ENCODE results near the gene BTBD17. TPM values are rescaled to one million over a fixed set of nuclear protein-coding genes. Genes with fewer than 3 reads are reported as not detected.

BTBD17 gene
- total and polyA plus RNA-seq, 2 experiments from 2014 or later, result 1.9 to 5.0 TPM

DNA sequence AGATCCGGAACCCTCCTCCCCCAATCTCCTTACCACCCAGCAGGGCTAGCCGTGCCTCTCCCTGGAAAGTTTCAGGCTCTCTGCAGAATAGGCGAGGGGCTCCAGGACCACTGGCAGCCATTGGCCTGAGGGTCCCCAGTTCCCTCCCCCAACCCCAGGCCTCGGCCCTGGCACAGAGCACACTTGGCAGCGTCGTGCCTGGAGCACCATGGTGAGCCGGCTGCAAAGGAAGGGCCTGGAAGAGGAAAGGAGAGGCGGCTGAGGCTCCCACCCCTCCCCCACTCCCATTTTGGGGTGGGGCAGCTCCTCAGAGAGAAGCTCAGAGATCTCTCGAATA lies 369 bp upstream of the BTBD17 start:
- H3K4me3 Mint-ChIP-seq, result peak overlapping the region; percentile 72
- no peak for TF ChIP-seq EZH2 (IDR thresholded peaks at IDR 0.05; ENCODE audit: low read depth, unreplicated experiment)
- TF ChIP-seq, protein P1, sequence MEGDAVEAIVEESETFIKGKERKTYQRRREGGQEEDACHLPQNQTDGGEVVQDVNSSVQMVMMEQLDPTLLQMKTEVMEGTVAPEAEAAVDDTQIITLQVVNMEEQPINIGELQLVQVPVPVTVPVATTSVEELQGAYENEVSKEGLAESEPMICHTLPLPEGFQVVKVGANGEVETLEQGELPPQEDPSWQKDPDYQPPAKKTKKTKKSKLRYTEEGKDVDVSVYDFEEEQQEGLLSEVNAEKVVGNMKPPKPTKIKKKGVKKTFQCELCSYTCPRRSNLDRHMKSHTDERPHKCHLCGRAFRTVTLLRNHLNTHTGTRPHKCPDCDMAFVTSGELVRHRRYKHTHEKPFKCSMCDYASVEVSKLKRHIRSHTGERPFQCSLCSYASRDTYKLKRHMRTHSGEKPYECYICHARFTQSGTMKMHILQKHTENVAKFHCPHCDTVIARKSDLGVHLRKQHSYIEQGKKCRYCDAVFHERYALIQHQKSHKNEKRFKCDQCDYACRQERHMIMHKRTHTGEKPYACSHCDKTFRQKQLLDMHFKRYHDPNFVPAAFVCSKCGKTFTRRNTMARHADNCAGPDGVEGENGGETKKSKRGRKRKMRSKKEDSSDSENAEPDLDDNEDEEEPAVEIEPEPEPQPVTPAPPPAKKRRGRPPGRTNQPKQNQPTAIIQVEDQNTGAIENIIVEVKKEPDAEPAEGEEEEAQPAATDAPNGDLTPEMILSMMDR (conservative IDR thresholded peaks at IDR 0.05; ENCODE audit: low read depth in 2 of 2), result no peak
- TF ChIP-seq EZH2phosphoT487 (IDR thresholded peaks at IDR 0.05; ENCODE audit: unreplicated experiment), result no peak

DNA sequence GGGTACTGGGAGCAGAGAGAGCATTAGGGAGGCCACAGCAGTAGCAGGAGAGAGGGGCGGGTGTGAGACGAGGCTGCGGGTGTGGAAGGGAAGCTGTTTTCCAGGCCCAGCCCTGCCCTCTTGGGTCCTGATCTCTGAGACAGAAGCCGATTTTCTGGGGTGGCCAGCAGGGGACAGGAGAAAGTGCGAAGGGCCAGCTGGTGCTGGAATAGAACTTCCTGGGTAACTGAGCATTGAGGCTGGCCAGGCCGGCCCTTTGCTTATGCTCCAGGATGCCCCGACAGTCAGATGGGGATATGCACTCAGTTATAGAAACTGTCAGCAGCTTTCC lies 804 bp downstream of the BTBD17 start:
- Histone ChIP-seq H3K79me2 (replicated peaks; ENCODE audit: insufficient read depth) (no peaks in the 10 kb centered on the region), H3K4me1 (ENCODE audit: insufficient read depth) (peaks cover 14% of the 10 kb centered on the region), H3K27ac (ENCODE audit: low read depth) (no peak overlapping the region), H3F3A (replicated peaks; ENCODE audit: low read depth) (no peaks in the 10 kb centered on the region), H3K36me3 (ENCODE audit: insufficient read depth) (no peaks in the 10 kb centered on the region), H3K4me2 (peak overlapping the region; percentile 78), H3K27me3 (ENCODE audit: insufficient read depth) (peaks cover 24% of the 10 kb centered on the region), H2AFZ (peak overlapping the region; percentile 87; the same call in 1 of the 2 replicates), H3K4me3 (peak overlapping the region; percentile 51; the same call in 1 of the 2 replicates), H4K20me1 (replicated peaks; ENCODE audit: insufficient read depth) (no peaks in the 10 kb centered on the region; the same call in 1 of the 2 replicates), H3K9me2 (ENCODE audit: insufficient read depth) (no peaks in the 10 kb centered on the region)
- peak overlapping the region; percentile 72 for H3K4me3 Mint-ChIP-seq
- peaks cover 6% of the 10 kb centered on the region; the same call in 2 of the 3 replicates for H3K36me3 Mint-ChIP-seq (ENCODE audit: low read depth)
- DNase-seq (ENCODE audit: low spot score) (peak; percentile 19), ATAC-seq (no peak)
- H3K27me3 Mint-ChIP-seq (ENCODE audit: insufficient read depth, low read depth, poor library complexity), result peaks cover 23% of the 10 kb centered on the region
- no peaks in the 10 kb centered on the region for H3K9me3 Mint-ChIP-seq
- no peak overlapping the region; the same call in 1 of the 2 replicates for H3K27ac Mint-ChIP-seq
- H3K4me1 Mint-ChIP-seq, result peaks cover 35% of the 10 kb centered on the region
- TF ChIP-seq, protein P2, sequence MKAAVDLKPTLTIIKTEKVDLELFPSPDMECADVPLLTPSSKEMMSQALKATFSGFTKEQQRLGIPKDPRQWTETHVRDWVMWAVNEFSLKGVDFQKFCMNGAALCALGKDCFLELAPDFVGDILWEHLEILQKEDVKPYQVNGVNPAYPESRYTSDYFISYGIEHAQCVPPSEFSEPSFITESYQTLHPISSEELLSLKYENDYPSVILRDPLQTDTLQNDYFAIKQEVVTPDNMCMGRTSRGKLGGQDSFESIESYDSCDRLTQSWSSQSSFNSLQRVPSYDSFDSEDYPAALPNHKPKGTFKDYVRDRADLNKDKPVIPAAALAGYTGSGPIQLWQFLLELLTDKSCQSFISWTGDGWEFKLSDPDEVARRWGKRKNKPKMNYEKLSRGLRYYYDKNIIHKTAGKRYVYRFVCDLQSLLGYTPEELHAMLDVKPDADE (IDR thresholded peaks at IDR 0.05), result no peak
- TF ChIP-seq, protein P1 (conservative IDR thresholded peaks at IDR 0.05; ENCODE audit: low read depth in 2 of 2), result peak in 1 of 2 experiments; percentile 23; a peak in 2 of 4 replicates

More for the DNA sequence above, 369 bp upstream of the BTBD17 start:
- Histone ChIP-seq H4K20me1 (replicated peaks; ENCODE audit: insufficient read depth) (no peaks in the 10 kb centered on the region), H3K79me2 (replicated peaks; ENCODE audit: insufficient read depth) (no peaks in the 10 kb centered on the region), H3K4me2 (peak overlapping the region; percentile 78), H3K9me2 (ENCODE audit: insufficient read depth) (no peaks in the 10 kb centered on the region), H3K4me3 (peak overlapping the region; percentile 51), H3F3A (replicated peaks; ENCODE audit: low read depth) (no peaks in the 10 kb centered on the region), H3K27me3 (ENCODE audit: insufficient read depth) (peaks cover 12% of the 10 kb centered on the region), H3K4me1 (ENCODE audit: insufficient read depth) (peaks cover 14% of the 10 kb centered on the region), H2AFZ (peak overlapping the region; percentile 87; the same call in 1 of the 2 replicates), H3K36me3 (ENCODE audit: insufficient read depth) (no peaks in the 10 kb centered on the region), H3K27ac (ENCODE audit: low read depth) (no peak overlapping the region)
- DNase-seq (ENCODE audit: low spot score) (no peak), ATAC-seq (peak; percentile 20)
- Mint-ChIP-seq H3K4me1 (peaks cover 35% of the 10 kb centered on the region), H3K9me3 (no peaks in the 10 kb centered on the region), H3K27ac (peak overlapping the region; percentile 84; the same call in 1 of the 2 replicates), H3K27me3 (ENCODE audit: insufficient read depth, low read depth, poor library complexity) (peaks cover 22% of the 10 kb centered on the region), H3K36me3 (ENCODE audit: low read depth) (peaks cover 6% of the 10 kb centered on the region; the same call in 2 of the 3 replicates)

All from GM23338 (cell line).